ENCODE measurements around the gene PLPPR1. TPM values are rescaled to one million over a fixed set of nuclear protein-coding genes. Genes with fewer than 3 reads are reported as not detected.

Gene PLPPR1
- total RNA-seq, 1 donor = not detected

DNA sequence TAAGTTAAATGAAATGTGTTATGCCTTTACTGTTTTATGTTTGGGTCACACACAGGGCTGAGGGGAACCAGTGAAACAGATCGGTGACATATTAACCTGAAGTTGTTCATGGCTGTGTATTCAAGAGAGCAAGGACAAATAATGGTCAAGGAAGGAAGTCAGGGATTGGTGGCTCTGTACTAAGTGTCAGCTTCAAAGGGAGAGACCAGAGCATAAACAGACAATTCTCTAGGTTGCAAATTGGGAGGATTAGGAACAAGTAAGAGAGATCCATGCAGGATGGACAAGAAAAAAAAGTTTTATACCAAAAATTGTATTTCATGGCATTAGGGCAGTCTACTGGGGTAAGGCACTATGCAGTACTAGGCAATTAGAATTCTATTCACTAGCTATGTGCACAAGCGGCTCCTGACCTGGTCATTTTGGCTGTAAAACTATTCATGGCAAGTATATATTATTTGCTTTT, 156.3 kb downstream of the PLPPR1 start:
- TF ChIP-seq, protein P1, sequence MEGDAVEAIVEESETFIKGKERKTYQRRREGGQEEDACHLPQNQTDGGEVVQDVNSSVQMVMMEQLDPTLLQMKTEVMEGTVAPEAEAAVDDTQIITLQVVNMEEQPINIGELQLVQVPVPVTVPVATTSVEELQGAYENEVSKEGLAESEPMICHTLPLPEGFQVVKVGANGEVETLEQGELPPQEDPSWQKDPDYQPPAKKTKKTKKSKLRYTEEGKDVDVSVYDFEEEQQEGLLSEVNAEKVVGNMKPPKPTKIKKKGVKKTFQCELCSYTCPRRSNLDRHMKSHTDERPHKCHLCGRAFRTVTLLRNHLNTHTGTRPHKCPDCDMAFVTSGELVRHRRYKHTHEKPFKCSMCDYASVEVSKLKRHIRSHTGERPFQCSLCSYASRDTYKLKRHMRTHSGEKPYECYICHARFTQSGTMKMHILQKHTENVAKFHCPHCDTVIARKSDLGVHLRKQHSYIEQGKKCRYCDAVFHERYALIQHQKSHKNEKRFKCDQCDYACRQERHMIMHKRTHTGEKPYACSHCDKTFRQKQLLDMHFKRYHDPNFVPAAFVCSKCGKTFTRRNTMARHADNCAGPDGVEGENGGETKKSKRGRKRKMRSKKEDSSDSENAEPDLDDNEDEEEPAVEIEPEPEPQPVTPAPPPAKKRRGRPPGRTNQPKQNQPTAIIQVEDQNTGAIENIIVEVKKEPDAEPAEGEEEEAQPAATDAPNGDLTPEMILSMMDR (IDR thresholded peaks at IDR 0.05; ENCODE audit: insufficient read depth, low read length) = no peak
- H3K4me3 ChIP-seq (ENCODE audit: low read depth, low read length) = no peak overlapping the region
- no peak for DNase-seq (ENCODE audit: low read depth)

DNA sequence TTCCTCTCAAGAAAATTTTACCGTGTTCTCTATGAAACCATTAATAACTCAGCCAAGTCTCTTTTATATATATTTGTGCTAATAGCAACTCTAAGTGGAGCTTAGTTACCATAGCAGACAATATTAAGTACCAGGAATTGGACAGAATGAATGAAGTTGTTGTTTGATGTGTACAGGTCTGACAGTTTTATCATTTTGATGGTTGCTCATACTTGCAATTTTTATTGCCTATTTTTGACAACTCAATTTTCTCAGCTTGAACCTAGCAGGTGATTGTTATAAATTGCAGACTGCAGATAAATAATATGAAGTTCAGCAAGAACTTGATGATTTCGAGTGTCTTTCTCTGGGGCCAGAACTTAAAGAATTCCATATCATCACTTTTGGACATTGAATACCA, 163.2 kb downstream of the PLPPR1 start:
- H3K4me3 ChIP-seq (ENCODE audit: low read depth, low read length) = no peak overlapping the region
- no peak for DNase-seq (ENCODE audit: low read depth)
- TF ChIP-seq, protein P1 (IDR thresholded peaks at IDR 0.05; ENCODE audit: insufficient read depth, low read length) = no peak

DNA sequence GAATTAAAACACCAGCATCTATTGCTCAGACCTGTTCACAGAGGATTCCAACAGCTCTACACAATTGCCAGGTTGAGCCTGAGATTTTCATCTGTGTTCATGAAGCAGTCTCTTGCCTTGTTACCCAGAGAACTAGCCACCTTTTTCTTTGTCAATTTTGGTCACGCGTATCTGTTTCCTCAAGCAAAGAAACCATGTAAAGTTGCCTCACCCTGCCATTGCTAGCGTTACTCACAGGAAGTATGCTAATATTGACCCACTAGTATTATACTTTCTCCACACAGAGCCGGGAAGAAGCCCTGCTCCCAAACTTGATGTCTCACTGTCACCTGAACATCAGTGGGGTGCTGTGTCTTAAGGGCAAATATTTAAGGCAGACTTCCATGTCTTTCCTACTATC, 168.5 kb downstream of the PLPPR1 start:
- no peak overlapping the region for H3K4me3 ChIP-seq (ENCODE audit: low read depth, low read length)
- no peak for DNase-seq (ENCODE audit: low read depth)
- TF ChIP-seq, protein P1 (IDR thresholded peaks at IDR 0.05; ENCODE audit: insufficient read depth, low read length) = no peak

DNA sequence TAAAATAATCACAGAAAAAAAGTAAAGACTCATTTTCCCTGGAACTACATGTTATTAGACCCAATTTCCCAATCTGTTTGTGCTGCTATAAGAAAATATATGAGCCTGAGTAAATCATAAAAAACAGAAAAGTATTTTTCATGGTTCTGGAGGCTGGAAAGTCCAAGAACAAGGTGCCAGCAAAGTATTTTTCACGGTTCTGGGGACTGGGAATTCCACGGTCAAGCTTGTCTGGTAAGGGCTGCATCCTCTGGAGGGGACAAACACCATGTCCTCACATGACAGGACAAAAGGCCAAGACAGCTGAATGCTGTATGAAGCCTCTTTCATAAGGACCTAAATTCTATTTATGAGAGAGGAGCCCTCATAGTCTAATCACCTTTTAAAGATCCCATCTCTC, 172.3 kb downstream of the PLPPR1 start:
- no peak overlapping the region for H3K4me3 ChIP-seq (ENCODE audit: low read depth, low read length)
- TF ChIP-seq, protein P1 (IDR thresholded peaks at IDR 0.05; ENCODE audit: insufficient read depth, low read length) = no peak
- DNase-seq (ENCODE audit: low read depth) = no peak

DNA sequence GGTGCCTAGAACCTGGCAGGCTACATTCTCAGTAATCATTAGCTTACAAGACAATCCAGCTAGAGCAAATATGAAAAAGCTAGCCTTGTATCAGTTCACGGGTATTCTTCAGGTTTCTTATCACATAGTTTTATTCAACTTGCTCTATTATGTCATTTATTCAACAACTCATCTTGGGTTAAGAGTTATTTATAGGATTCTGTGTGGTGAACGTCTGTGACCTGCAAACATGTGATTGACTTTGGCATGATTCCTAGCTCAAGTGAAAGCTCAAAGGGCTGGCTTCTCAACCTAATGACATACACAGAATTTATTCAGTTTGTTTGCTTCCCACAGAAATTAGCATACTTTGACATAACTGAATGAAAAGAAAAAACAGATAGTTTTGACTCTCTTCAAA, 173.1 kb downstream of the PLPPR1 start:
- TF ChIP-seq, protein P1 (IDR thresholded peaks at IDR 0.05; ENCODE audit: insufficient read depth, low read length) = no peak
- no peak for DNase-seq (ENCODE audit: low read depth)
- no peak overlapping the region for H3K4me3 ChIP-seq (ENCODE audit: low read depth, low read length)

DNA sequence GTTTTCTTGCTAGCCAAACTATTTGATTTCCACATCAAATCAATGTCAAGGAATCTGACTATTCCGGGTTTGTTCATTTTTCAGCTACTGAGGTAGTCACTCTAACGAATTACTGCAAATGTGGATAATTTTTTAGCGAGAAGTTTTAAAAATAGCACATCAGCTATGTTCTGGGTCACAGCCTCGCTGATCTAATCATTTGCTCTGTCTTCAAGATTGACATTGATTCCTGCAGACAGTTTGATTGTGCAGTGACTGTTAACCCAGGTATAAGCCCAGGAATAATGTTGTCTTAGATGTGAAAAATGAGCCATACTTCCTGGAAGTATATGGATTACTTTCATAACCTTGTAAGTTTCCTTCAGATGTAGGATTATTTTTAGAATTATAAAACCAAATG, 181.1 kb downstream of the PLPPR1 start:
- DNase-seq (ENCODE audit: low read depth) = no peak
- no peak overlapping the region for H3K4me3 ChIP-seq (ENCODE audit: low read depth, low read length)
- TF ChIP-seq, protein P1 (IDR thresholded peaks at IDR 0.05; ENCODE audit: insufficient read depth, low read length) = no peak

DNA sequence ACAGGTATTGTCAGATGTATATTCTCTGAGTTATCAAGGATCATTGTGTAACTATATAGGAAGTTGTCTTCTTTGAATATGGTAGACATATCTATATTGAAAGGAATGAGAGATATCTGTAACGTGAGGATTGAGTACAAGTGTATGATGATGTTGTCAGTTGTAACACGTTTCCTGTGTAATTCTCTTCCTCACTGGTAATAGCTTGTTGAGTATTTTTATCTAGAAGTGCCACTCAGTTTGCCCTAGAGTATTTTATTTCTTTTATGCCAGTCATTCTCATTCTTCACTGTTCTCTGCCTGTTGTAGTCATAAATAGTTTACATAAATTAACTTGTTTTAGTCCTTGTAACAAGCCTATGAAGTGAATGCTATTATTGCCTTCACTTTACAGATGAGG, 184.1 kb downstream of the PLPPR1 start:
- TF ChIP-seq, protein P1 (IDR thresholded peaks at IDR 0.05; ENCODE audit: insufficient read depth, low read length) = no peak
- no peak overlapping the region for H3K4me3 ChIP-seq (ENCODE audit: low read depth, low read length)
- no peak for DNase-seq (ENCODE audit: low read depth)
